ENCODE data around the gene U2AF1L4. TPM values are rescaled to one million over a fixed set of nuclear protein-coding genes. Genes with fewer than 3 reads are reported as not detected.
"Not testable (repeated sequence)": the region's sequence is repeated elsewhere in the genome, so short reads cannot be mapped to it uniquely, and the experiment has no call there.

Gene U2AF1L4
- total RNA-seq, 4 donors from 2014 or later = 29.7 to 51.7 (median 36.8) TPM

DNA sequence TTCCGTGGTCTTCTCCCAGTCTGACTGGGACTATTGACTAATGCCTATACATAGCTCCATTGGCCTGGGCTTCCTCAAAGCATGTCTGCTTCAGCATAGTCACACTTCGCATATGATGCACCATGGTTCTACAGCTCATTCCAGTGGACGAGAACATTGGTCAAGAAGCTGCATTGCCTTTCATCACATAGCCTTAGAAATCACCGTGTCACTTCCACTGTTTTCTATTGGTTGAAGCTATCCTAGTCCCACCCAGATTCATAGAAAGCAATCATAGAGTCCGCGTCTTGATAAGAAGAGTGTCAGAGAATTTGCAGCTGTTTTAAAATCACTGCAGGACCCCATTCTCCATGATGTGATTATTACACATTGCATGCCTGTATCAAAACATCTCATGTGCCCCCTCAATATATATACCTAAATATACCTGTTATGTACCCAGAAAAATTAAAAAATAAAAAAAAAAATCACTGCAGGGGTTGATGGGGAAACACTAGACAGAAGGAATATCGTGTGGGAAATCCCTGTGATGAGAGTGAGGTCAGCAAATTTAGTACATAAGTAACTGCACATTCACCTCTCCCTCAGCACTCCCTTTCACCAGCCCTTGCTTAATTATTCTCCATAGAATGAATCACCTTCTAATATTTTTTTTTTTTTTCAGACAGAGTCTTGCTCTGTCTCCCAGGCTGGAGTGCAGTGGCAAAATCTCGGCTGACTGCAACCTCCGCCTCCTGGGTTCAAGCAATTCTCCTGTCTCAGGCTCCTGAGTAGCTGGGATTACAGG lies 28.0 kb upstream of the U2AF1L4 start:
- intact Hi-C loops (cut with DNase I) = no loop called here
- 62 to 68% methylated on average over 9 of the region's 9 CpGs for WGBS, 2 donors
- H3K4me1 ChIP-seq = peaks cover 7 to 10% of the 10 kb centered on the region in 2 donors
- no peak overlapping the region for H3K4me3 ChIP-seq (replicated peaks in 1 of 3)
- no peaks in the 10 kb centered on the region for H3K9me3 ChIP-seq
- H3K27me3 ChIP-seq = no peaks in the 10 kb centered on the region
- no peak for DNase-seq
- TF ChIP-seq, protein P1, sequence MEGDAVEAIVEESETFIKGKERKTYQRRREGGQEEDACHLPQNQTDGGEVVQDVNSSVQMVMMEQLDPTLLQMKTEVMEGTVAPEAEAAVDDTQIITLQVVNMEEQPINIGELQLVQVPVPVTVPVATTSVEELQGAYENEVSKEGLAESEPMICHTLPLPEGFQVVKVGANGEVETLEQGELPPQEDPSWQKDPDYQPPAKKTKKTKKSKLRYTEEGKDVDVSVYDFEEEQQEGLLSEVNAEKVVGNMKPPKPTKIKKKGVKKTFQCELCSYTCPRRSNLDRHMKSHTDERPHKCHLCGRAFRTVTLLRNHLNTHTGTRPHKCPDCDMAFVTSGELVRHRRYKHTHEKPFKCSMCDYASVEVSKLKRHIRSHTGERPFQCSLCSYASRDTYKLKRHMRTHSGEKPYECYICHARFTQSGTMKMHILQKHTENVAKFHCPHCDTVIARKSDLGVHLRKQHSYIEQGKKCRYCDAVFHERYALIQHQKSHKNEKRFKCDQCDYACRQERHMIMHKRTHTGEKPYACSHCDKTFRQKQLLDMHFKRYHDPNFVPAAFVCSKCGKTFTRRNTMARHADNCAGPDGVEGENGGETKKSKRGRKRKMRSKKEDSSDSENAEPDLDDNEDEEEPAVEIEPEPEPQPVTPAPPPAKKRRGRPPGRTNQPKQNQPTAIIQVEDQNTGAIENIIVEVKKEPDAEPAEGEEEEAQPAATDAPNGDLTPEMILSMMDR (IDR thresholded peaks at IDR 0.05) = no peak
- TF ChIP-seq POLR2A (IDR thresholded peaks at IDR 0.05) = no peak
- H3K27ac ChIP-seq = no peak overlapping the region
- no peaks in the 10 kb centered on the region for H3K36me3 ChIP-seq

DNA sequence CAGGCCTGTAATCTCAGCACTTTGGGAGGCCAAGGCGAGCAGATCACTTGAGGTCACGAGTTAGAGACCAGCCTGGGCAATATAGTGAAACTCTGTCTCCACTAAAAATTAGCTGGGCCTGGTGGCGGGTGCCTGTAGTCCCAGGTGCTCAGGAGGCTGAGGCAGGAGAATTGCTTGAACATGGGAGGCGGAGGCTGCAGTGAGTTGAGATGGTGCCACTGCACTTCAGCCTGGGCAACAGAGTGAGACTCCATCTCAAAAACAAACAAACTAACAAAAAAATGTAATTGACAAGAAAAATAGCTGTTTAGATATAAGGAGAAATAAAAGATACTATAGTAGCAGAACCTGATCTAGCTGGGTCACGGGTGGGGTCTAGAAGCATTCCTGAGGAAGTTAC lies 27.1 kb upstream of the U2AF1L4 start:
- WGBS, 2 donors = 93 to 95% methylated on average over 5 of the region's 5 CpGs
- H3K9me3 ChIP-seq; intact Hi-C loops (cut with DNase I); H3K27me3 ChIP-seq; DNase-seq; H3K36me3 ChIP-seq; H3K27ac ChIP-seq; H3K4me3 ChIP-seq (replicated peaks in 1 of 3): not testable (repeated sequence)
- peaks cover 13 to 16% of the 10 kb centered on the region in 2 donors for H3K4me1 ChIP-seq

DNA sequence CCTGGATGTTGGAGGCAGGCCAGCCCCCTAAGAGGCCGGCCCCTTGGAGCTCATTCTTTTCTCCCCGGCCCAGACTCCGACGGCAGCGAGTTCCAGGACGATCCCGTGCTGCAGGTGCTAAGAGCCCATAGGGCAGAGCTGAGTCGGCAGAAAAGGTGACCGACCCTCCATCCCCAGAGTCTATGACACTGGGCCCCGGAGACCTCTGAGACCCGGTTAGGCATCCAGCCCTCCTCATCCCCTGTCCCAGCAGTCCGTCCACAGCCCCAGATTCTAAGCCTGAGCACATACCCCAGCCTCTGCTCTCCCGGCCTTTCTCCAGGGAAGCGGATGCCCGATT lies 22.8 kb upstream of the U2AF1L4 start:
- no peak for TF ChIP-seq POLR2A (IDR thresholded peaks at IDR 0.05)
- TF ChIP-seq, protein P1 (IDR thresholded peaks at IDR 0.05) = no peak
- H3K36me3 ChIP-seq = peaks cover 0 to 7% of the 10 kb centered on the region in 2 donors
- intact Hi-C loops (cut with DNase I) = no loop called here

DNA sequence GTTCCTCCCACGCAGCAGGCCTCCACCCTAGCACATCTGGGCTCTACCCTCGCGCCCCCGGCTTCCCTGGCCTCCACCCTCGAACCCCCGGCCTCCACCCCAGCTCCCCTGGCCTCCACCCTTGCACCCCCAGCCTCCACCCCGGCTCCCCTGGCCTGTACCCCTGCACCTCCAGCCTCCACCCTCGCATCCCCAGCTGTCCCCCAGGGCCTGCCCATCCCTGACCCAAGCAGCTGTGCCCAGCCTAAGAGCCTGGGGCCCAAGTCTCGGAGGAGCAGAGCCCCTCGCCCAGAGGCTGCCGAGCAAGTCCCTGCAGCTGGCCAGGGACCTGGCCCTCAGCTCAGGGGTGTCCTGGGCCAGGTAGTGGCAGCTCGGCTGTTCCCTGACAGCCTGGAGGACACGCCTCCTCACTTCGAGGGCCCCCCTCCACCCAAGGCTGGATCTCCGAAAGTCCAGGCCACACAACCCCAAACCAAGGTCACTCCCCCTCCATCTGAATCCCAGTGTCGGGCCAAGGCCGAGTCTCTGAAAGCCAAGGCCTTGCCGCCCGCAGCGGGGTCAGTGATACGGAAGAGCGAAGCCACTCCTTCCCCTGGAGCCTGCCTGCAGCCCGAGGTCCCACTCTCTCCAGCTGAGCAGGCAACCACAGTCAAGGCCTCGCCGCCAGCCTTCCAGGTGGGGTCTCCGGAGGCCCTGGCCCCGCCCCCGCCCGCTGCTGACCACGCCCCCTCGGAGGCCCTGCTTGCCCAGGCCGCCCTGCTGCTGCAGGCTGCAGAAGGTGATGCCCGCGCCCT lies 22.3 kb upstream of the U2AF1L4 start:
- Histone ChIP-seq H3K4me1 (peaks cover 7 to 8% of the 10 kb centered on the region in 2 donors), H3K27ac (peak overlapping the region; percentile 1 to 59 (median 50)), H3K36me3 (peaks cover 0 to 7% of the 10 kb centered on the region in 2 donors), H3K9me3 (no peaks in the 10 kb centered on the region), H3K4me3 (replicated peaks in 1 of 3) (no peak overlapping the region), H3K27me3 (no peaks in the 10 kb centered on the region)
- WGBS, 2 donors = 70 to 84% methylated on average over 6 to 12 of the region's 34 CpGs
- DNase-seq = peak; percentile 87 to 91
- peak in 1 of 2 donors; percentile 38 for TF ChIP-seq POLR2A (IDR thresholded peaks at IDR 0.05)
- TF ChIP-seq, protein P1 (IDR thresholded peaks at IDR 0.05) = no peak
- intact Hi-C loops (cut with DNase I) = no loop called here

More for the DNA sequence above, 22.8 kb upstream of the U2AF1L4 start:
- WGBS, 2 donors = 57 to 69% methylated on average over 6 to 8 of the region's 15 CpGs
- no peaks in the 10 kb centered on the region for H3K9me3 ChIP-seq
- peak overlapping the region; percentile 1 to 24 (median 18) for H3K27ac ChIP-seq
- no peak overlapping the region for H3K4me3 ChIP-seq (replicated peaks in 1 of 3)
- H3K27me3 ChIP-seq = no peaks in the 10 kb centered on the region
- H3K4me1 ChIP-seq = peaks cover 7 to 8% of the 10 kb centered on the region in 2 donors
- no peak for DNase-seq

DNA sequence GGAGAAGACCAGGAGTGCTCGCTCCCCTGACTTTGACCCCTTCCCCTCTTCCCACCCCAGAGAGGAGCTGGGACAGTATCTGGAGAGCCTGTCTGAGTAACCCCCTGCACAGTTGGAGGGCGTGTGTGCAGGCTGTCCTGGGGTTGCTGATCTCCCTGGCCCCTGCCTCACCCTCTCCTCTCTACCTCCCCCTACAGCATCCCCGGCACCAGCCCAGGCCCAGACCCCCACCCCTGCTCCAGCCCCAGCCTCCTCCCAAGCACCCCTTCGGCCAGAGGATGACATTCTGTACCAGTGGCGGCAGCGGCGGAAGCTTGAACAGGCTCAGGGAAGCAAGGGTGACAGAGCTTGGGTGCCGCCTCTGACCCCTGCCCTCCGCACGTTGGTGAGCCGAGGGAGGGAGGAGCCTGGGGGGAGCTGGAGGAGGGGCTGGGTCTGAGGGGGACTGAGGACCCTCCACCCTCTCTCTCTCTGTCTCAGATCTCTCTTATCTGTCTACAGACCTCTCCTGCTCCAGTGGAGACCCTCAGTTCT lies 21.4 kb upstream of the U2AF1L4 start:
- no peak for TF ChIP-seq POLR2A (IDR thresholded peaks at IDR 0.05)
- TF ChIP-seq, protein P1 (IDR thresholded peaks at IDR 0.05) = no peak
- no peak overlapping the region for H3K4me3 ChIP-seq (replicated peaks in 1 of 3)
- peaks cover 0 to 12% of the 10 kb centered on the region in 2 donors for H3K36me3 ChIP-seq
- no peak for DNase-seq
- H3K9me3 ChIP-seq = no peaks in the 10 kb centered on the region
- H3K27me3 ChIP-seq = no peaks in the 10 kb centered on the region
- H3K27ac ChIP-seq = no peak overlapping the region
- WGBS, 2 donors = 86 to 90% methylated on average over 11 of the region's 11 CpGs
- intact Hi-C loops (cut with DNase I) = no loop called here
- H3K4me1 ChIP-seq = peaks cover 7 to 8% of the 10 kb centered on the region in 2 donors
